Measurements from ENCODE around the gene LRP1B. TPM values are rescaled to one million over a fixed set of nuclear protein-coding genes. Genes with fewer than 3 reads are reported as not detected.

The LRP1B gene
- total RNA-seq, 2 donors from 2014 or later: 0.09 to 0.59 TPM

DNA sequence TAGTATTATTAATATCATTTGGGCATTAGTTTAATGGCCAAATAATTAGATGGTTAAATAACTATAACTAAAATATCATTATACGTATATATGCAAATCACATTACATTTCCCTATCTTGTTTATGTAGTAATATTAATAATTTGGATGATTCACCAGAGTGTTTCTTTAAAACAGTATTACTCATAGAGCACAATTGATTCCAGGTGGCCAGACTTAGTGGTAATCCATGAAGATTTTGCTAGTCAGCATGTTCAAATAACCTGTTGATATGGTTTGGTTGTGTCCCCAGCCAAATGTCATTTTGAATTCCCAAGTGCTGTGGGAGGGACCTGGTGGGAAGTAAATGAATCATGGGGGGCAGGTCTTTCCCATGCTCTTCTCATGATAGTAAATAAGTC, 782.3 kb downstream of the LRP1B start:
- intact Hi-C loops (cut with DNase I, micrococcal nuclease): no loop called here
- DNase-seq (no peak), ATAC-seq (no peak)

DNA sequence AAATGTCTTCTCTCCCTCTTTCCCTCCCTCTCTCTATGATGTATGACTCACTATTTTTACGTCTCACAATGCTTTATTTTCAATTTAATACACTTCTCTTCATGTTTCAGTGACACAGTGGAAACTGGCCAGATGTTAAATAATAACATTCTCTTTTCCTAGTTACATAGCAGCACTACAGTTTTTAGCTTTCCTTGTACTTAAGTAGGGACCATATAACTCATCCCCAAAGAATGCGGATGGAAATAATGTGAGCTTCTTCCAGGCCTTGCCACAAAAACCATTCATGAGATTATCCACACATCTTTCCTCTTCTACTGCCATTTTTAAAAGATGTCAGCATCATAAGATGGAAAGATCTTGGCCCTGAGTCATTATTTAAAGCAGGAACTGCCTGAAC, 789.4 kb downstream of the LRP1B start:
- intact Hi-C loops (cut with DNase I, micrococcal nuclease): no loop called here
- DNase-seq (no peak), ATAC-seq (no peak)

DNA sequence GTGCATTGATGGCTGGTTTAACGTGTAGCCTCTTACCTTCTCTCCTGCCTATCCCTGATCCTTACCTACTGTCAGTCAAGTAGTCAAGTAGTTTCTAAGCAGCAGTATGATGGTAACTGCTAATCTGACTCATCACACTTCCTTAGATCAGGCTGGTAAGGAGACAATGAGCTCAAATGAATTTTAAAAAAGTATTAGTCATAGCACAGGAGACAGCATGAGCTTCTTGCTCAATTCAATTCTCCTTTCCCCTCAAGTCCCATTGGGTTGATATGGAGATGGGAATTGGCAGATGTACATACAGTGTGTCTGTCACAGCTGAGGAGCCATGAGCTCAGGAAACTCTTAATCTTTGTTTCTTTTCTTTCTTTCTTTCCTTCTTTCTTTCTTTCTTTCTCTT, 799.7 kb downstream of the LRP1B start:
- ATAC-seq (no peak), DNase-seq (no peak)

DNA sequence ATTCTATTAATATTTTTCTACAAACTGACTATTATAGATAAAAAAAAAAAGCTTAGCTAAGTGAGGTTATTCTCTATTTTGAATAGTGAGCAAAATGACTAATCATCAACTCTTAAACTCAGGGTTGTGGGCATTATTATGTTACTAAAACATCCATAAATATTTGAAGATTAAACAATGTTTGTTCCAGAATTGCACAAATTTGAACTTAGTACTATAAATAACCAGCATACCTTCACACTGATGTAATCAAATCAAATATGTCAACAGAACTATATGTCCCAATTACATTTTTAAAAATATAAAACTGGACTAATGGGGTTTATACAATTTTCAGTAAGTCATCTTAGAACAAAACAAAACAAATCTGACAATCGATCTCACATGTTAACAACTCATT, 800.9 kb downstream of the LRP1B start:
- intact Hi-C loops (cut with DNase I, micrococcal nuclease): no loop called here
- DNase-seq: no peak
- no peak for ATAC-seq

More for the DNA sequence above, 799.7 kb downstream of the LRP1B start:
- intact Hi-C loops (cut with DNase I, micrococcal nuclease): no loop called here

DNA sequence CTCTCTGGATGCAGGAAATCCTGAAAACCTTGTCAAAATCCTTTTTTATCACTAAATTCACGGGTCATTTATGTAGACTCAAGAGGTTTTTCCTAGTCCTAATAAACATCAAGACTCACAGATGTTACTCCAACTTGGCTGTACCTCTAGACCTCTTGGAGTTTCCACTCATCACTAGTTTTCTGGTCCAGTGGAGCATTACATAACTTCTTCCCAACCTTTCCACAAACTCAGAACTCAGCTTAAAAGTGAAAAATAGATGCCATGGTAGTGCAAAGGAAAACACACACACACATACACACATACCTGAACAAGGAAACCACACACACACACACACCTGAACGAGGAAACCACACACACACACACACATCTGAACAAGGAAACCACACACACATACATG, 807.2 kb downstream of the LRP1B start:
- intact Hi-C loops (cut with DNase I, micrococcal nuclease): no loop called here
- ATAC-seq: no peak
- DNase-seq: no peak

DNA sequence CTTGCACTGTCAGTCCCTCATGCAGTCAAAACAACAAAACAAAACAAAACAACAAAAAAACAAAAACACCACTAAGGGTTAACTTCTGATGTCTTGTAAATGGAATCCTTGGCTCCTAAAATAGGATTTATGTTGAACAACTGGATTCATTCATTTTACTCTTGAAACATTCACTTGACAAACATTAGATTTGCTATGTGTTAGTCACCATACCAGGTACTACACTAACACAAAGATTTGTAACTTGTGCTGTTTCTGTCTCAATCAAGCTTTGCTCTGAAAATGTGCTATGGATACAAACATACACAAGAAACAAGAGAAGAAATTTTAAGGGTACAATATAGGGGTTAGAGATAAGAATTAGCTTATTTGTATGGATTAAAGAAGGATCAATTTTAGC, 812.8 kb downstream of the LRP1B start:
- intact Hi-C loops (cut with DNase I, micrococcal nuclease): no loop called here
- no peak for ATAC-seq

DNA sequence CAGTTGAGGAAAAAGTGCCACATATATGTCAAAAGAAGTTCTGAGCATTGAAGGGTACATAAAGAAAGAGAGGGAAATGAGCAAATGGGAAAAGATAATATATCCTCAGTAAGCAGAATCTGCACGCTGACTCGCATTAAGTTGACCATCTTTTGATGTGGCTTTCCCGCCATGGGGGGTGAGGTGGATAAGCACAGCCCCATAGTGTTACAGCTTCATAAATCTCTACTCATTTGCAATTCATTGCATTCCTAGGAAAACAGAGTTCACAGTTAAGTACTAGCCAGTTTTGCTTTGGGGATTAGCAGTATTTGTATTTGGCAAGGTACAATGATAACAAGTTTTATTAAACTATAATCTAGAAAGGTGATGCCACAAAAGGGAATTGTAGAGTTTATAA, 814.2 kb downstream of the LRP1B start:
- no peak for DNase-seq
- ATAC-seq: no peak
- intact Hi-C loops (cut with DNase I, micrococcal nuclease): no loop called here

More for the DNA sequence above, 812.8 kb downstream of the LRP1B start:
- DNase-seq: no peak

DNA sequence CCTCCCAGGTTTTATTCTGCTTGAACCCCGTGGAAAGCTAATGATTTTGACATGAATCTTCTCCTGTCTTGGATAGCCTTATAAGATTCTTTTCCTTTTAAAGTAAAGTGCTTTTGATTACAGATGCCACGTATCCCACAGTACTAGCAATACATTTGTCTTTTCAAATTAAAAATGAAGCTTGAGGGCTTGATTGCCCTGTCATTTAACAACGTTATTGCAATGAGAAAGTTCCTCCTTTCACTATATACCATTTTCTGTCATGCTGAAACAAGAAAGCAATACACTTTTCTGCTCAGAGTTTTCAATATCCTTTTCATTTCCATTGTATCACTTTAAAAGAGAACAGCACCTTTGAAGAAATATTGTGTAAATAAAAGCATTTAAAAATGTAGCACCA, 814.7 kb downstream of the LRP1B start:
- intact Hi-C loops (cut with DNase I, micrococcal nuclease): no loop called here
- no peak for DNase-seq
- ATAC-seq: no peak

DNA sequence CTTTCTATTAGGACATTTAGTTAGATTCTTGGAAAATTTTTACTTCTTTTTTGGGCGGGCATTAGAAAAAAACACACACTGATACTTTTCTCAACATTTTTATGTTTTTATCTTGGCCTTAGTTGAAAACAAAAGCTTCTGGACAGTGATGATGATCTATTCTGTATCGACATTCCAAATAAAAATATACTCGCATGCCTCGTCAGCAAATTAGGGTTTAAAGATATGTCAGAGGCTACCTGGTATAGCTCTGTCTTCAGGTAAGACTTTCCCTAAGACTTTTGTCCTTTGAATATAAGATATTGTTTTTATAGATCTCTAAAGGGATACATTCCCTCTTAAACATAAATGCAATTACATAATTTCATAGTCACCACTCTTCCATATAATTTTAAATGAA, 816.8 kb downstream of the LRP1B start:
- intact Hi-C loops (cut with DNase I, micrococcal nuclease): no loop called here
- DNase-seq: no peak
- no peak for ATAC-seq

DNA sequence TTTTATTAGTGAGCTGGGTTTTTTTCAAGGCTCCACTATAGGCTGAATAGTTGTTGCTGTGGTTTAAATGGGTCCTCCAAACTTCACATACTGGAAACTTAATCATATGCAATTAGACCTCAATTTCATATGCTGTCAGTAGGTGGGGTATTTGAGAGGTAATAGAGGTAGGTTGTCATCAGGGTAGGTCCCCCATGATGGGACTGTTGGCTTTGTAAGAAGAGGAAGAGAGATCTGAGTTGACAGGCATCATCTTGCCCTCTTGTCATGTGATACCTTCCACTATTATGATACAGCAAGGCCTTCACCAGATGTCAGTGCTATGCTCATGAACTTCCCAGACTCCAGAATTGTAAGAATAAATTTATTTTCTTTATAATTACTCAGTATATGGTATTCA, 819.4 kb downstream of the LRP1B start:
- DNase-seq (no peak), ATAC-seq (no peak)
- intact Hi-C loops (cut with DNase I, micrococcal nuclease): no loop called here

DNA sequence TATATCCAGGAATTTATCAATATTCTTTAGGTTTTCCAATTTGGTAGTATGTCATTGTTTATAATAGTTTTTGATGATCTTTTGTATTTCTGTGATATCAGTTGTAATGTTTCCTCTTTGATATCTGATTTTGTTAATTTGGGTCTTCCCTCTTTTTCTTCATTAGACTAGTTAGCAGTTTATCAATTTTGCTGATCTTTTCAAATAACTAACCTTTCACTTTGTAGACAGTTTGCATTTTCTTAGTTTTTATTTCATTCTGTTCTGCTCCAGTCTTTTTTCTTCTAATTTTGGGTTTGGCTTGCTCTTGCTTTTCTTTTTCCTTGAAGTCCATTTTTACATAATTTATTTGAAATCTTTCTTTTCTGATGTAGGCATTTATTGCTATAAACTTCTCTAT, 824.4 kb downstream of the LRP1B start:
- ATAC-seq: no peak
- DNase-seq: no peak
- intact Hi-C loops (cut with DNase I, micrococcal nuclease): no loop called here

DNA sequence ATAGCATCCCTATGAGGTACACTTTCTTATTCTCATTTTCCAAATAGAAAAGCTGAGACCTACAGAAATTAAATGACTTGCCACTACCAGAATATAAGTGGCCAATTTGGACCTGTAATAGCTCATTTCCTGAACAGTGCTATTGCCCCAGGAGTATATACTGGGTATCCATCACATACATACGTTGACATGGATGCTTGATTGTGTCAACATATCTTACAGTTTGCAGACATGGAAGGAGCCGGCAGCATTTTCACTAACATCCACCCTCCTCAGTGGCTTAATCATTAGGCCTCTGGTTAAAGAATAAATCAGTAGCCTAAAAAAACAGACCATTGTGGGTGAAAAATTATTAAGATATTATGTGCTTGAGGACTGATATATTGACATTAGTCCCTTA, 829.3 kb downstream of the LRP1B start:
- DNase-seq (no peak), ATAC-seq (no peak)
- intact Hi-C loops (cut with DNase I, micrococcal nuclease): no loop called here

DNA sequence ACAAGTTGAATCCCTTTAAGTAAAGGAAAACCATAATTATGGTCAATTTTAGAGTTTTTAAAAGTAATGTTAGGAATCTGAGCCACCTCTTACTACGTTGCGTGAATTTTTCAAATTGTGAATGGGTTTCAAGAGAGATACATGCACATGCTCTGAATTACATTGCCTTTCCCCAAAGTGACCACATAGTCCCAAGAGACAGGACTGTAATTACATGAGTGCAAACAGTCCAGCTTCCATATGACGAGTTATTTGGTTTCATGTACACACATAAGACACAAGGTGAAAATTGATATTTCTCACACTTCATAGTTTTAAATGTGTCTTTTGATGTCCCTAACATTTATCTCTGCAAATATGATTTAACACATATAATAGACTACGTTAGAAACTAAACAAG, 850.8 kb downstream of the LRP1B start:
- DNase-seq (no peak), ATAC-seq (no peak)
- intact Hi-C loops (cut with DNase I, micrococcal nuclease): no loop called here

DNA sequence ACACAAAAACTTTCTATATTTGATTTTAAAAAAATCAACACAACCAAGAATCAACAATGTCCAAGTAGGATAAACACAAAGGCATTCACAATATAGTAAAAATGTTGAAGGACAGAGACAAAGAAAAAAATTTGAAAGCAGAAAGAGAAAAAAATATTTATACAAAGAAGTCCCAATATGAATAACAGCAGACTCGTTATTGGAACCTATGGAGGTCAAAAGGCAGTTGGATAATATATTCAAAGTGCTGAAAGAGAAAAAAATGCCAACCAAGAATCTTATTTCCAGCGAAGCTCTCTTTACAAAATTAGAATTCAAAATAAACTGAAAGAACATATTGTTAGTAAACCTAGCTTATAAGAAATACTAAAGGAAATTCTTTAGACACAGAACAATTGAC, 859.5 kb downstream of the LRP1B start:
- no peak for DNase-seq
- intact Hi-C loops (cut with DNase I, micrococcal nuclease): no loop called here
- ATAC-seq: no peak

DNA sequence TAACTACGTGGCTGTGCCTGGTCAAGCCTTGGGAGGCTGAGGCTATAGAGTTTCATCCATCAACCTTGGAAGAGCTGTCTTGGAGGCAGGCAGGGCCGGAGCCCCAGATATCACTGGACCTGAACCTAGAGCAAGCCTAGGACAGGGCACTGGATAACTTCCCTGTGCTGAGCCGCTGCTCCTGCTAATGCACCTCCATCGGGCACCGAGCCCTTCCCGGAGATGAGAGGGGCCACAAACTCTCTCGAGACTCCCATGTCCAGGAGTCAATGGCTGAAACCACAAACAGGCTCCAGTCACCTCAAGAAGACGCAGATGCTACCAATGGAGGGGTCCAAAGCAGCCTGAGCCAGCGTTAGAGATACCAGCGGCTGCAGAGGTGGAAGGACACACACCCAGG, 866.0 kb downstream of the LRP1B start:
- no peak for DNase-seq
- intact Hi-C loops (cut with DNase I, micrococcal nuclease): no loop called here
- ATAC-seq: no peak

DNA sequence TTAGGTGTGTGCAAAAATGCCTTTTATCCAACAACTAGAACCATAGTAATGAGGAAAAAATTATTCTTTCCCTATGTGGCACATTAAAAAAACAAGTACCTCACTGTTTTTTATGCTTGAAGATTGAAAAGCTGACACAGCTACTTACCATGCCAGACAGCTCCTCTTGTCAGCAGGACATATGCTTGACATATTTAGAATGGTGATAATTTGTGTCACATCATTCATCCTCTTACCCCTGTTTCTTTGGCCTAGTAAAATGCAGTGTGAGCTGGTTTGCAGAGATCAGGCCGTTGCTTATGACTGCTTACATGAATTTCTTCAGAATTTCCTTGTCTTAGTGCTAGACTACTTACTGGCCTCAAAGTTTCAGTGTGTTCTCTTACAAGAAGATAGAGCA, 869.9 kb downstream of the LRP1B start:
- intact Hi-C loops (cut with DNase I, micrococcal nuclease): no loop called here
- DNase-seq: no peak
- no peak for ATAC-seq

DNA sequence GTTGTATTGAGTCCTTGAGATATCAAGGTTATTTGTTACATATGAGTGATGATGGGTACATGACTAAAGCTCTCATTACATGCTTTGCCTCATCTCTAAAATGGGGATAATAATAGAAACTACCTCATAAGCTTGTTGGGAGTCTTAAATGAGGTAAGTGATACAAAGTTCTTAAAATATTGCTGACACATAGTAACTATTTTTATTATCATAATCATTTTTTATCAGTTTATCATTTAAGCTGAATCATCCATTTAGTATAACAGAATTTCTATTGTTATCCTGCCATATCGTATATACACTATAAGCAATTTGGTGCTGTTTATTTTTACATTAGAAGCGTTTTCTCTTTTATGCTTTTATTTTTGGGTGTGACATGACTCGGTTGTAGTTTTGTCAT, 871.1 kb downstream of the LRP1B start:
- intact Hi-C loops (cut with DNase I, micrococcal nuclease): no loop called here
- no peak for ATAC-seq

DNA sequence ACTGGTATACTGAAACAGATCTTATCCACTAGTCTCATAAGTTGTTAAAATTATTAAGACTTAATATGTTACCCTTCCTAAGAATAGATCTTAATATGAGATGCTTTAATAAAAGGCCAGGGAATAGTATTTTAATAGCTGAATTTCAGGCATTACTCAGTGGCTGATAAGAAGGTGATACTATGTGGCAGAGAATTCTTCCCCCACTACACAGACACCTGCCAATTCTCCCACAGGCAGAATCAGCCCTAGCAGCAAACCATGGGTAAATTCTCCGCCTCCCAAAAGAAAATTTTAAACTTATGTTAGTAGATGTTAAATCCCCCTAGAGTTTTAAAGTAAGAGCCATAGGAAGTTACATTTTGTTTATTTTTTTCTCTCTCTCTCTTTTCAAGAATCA, 888.8 kb downstream of the LRP1B start:
- no peak for ATAC-seq

More for the DNA sequence above, 871.1 kb downstream of the LRP1B start:
- no peak for DNase-seq

DNA sequence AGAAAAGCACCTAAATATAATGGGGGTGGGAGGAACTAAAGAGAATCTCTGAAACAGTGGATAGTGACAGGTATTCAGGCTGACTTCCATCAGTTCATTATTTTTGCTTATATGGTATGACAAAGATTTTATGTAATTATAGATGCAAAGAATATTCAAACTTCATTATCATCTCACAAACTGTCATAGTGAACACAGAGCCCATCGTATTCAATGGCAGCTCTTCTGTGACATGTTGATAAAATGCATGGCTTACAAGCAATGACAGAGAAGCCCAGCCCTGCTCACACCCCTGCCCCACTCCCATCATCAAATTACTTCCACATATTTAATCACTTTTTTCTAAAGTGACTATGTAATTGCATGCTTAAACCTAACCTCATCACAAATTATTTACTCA, 904.3 kb downstream of the LRP1B start:
- ATAC-seq: no peak
- intact Hi-C loops (cut with DNase I, micrococcal nuclease): no loop called here
- DNase-seq: no peak

More for the DNA sequence above, 888.8 kb downstream of the LRP1B start:
- intact Hi-C loops (cut with DNase I, micrococcal nuclease): no loop called here
- no peak for DNase-seq

DNA sequence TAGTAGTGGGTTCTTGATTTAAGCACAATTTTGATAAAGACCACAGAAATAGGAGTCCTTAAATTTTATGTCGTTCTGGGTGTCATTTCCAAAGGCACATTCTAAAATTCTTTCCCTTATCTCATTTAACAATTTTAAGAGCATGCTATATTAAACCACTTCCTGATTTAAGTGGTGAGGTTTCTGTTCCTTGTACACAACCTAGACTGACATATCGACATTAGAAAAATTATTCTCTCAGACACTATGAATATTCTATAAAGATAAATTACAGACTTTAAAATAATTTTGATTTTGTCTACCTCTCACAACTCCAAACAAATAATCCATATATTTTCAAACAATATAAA, 923.8 kb downstream of the LRP1B start:
- DNase-seq (no peak), ATAC-seq (no peak)
- intact Hi-C loops (cut with DNase I, micrococcal nuclease): no loop called here

DNA sequence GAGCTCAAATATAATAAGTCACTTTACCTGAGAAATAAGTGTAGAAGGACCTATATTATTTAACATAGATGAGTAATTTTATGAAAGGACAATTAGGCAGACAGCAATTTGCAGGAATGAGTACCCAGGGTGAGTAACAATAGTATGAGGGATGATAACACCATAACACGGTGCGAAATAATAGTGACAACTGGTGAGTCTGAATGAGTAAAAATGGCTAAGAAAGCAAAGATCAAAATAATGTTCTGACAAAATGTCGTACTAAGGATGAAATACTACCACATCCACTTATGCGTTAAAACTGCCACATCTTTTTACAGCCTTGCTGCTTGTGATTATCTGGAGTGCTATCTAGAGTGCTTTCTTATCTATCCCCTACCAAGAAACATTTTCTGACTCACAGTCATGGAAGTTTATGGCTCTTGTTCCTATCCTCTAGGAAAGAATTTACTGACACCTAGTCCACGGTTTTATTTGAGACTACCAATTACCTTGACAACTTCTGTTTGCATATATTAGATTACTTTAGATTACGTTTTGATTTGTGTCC, 929.7 kb downstream of the LRP1B start:
- DNase-seq (no peak), ATAC-seq (no peak)
- intact Hi-C loops (cut with DNase I, micrococcal nuclease): no loop called here

DNA sequence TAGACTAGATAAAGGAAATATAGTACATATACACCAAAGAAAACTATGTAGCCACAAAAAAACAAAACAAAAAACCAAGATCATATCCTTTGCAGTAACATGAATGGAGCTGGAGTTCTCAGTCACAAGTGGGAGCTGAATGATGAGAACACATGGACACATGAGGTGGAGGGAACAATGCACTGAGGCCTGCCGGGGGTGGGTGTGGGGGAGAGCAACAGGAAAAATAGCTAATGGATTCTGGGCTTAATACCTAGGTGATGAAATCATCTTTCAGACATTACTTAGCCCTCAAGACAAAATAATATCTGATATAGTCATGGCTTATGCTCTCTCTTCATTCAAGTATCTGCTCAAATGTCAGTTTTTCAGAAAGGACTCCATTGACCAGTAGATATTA, 930.6 kb downstream of the LRP1B start:
- DNase-seq (no peak), ATAC-seq (no peak)
- intact Hi-C loops (cut with DNase I, micrococcal nuclease): no loop called here
